ENCODE data around the gene MPIG6B.

The MPIG6B gene

GRCh38 chr6:31734247-31734820 is 11.2 kb downstream of the MPIG6B start:
- Histone ChIP-seq H3K36me3 (ENCODE audit: control insufficient read depth in 1 of 2, insufficient read depth in 2 of 2, low read length in 2 of 2) (peaks cover 35 to 47% of the 10 kb centered on the region in 2 donors), H3K4me1 (ENCODE audit: control insufficient read depth in 1 of 2, insufficient read depth in 2 of 2, low read length in 2 of 2) (peaks cover 4 to 41% of the 10 kb centered on the region in 2 donors), H3K27ac (ENCODE audit: low read length) (peak overlapping the region; percentile 100), H3K4me3 (ENCODE audit: low read depth in 1 of 2, low read length in 2 of 2) (peak overlapping the region; percentile 92 to 100), H3K27me3 (ENCODE audit: low read depth, low read length) (no peaks in the 10 kb centered on the region), H3K9me3 (ENCODE audit: control insufficient read depth in 1 of 2, low read length in 2 of 2) (no peaks in the 10 kb centered on the region)

DNA sequence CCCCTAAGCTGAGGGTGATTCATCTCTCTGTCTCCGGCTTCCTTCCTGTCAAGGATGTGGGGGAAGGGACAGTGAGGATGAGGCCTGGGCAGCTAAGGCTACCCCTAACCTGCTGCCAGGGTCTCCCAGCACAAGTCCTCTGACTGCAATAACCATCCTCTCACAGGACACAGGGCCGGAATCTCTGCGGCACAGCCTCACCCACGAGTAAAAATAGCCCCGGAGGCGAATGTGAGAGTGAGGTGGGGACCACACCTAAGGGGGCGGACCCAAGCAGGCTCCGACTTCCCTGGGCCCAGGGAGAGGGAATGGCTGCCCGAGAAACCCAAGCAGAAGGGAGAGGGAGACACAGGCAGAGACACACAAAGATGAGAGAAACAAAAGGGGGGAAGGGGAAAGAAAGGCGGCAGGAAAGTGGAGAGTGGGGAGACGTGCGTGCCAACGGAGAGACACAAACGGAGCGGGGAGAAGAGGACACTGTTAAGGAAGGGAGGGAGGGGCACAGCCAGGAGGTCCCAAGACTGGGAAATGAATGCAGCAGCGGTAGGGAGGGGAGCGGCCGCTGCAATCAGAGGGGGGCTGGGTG is 11.7 kb downstream of the MPIG6B start:
- H3K27ac ChIP-seq (ENCODE audit: low read length), result peak overlapping the region; percentile 100
- H3K36me3 ChIP-seq (ENCODE audit: control insufficient read depth in 1 of 2, insufficient read depth in 2 of 2, low read length in 2 of 2), result peaks cover 35 to 47% of the 10 kb centered on the region in 2 donors
- H3K4me3 ChIP-seq (ENCODE audit: low read depth in 1 of 2, low read length in 2 of 2), result peak overlapping the region; percentile 92 to 100
- H3K9me3 ChIP-seq (ENCODE audit: control insufficient read depth in 1 of 2, low read length in 2 of 2), result no peaks in the 10 kb centered on the region
- peaks cover 4 to 41% of the 10 kb centered on the region in 2 donors for H3K4me1 ChIP-seq (ENCODE audit: control insufficient read depth in 1 of 2, insufficient read depth in 2 of 2, low read length in 2 of 2)
- H3K27me3 ChIP-seq (ENCODE audit: low read depth, low read length), result no peaks in the 10 kb centered on the region

GRCh38 chr6:31736021-31736767 is 13.0 kb downstream of the MPIG6B start, which contains the start of gene CLIC1:
Gene CLIC1 (minus strand): TSS chr6:31736530. CDS start chr6:31736300, 230 bp downstream.
- Histone ChIP-seq H3K4me3 (ENCODE audit: low read depth in 1 of 2, low read length in 2 of 2) (peak within 1 kb of the TSS; percentile 92 to 100), H3K27me3 (ENCODE audit: low read depth, low read length) (no peaks in the 10 kb centered on the region), H3K36me3 (ENCODE audit: control insufficient read depth in 1 of 2, insufficient read depth in 2 of 2, low read length in 2 of 2) (peaks cover 29 to 42% of the 10 kb centered on the region in 2 donors), H3K9me3 (ENCODE audit: control insufficient read depth in 1 of 2, low read length in 2 of 2) (no peaks in the 10 kb centered on the region), H3K27ac (ENCODE audit: low read length) (peak within 1 kb of the TSS; percentile 100), H3K4me1 (ENCODE audit: control insufficient read depth in 1 of 2, insufficient read depth in 2 of 2, low read length in 2 of 2) (peaks cover 4 to 40% of the 10 kb centered on the region in 2 donors)

DNA sequence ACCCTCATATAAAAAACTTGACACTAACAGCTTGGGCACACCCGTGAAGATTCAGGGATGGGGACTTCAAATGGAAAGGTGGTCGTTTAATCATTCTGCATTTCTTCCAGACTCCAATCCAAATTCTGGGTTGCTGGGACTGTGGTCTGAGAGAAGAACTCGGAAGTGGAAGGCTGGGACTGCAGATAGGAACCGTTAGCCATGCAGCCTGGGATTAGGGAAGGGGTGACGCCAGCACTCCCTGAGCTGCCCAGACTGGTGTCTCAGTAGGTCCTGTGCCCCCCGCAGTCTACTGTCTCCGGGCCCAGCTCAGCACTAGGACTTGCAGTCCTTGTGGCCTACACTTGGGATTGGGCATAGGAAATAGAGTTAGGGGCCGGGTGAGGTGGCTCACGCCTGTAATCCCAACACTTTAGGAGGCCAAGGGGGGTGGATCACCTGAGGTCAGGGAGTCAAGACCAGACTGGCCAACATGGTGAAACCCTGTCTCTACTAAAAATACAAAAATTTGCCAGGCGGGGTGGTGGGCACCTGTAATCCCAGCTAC is 13.7 kb downstream of the MPIG6B start:
- Histone ChIP-seq H3K36me3 (ENCODE audit: control insufficient read depth in 1 of 2, insufficient read depth in 2 of 2, low read length in 2 of 2) (peaks cover 23 to 39% of the 10 kb centered on the region in 2 donors), H3K27ac (ENCODE audit: low read length) (peak overlapping the region; percentile 100), H3K27me3 (ENCODE audit: low read depth, low read length) (no peaks in the 10 kb centered on the region), H3K4me3 (ENCODE audit: low read depth in 1 of 2, low read length in 2 of 2) (peak overlapping the region; percentile 92 to 100), H3K9me3 (ENCODE audit: control insufficient read depth in 1 of 2, low read length in 2 of 2) (no peaks in the 10 kb centered on the region), H3K4me1 (ENCODE audit: control insufficient read depth in 1 of 2, insufficient read depth in 2 of 2, low read length in 2 of 2) (peaks cover 4 to 38% of the 10 kb centered on the region in 2 donors)

- Histone ChIP-seq H3K36me3 (ENCODE audit: control insufficient read depth in 1 of 2, insufficient read depth in 2 of 2, low read length in 2 of 2) (peaks cover 16 to 35% of the 10 kb centered on the region in 2 donors), H3K27ac (ENCODE audit: low read length) (peak overlapping the region; percentile 100), H3K9me3 (ENCODE audit: control insufficient read depth in 1 of 2, low read length in 2 of 2) (no peaks in the 10 kb centered on the region), H3K4me1 (ENCODE audit: control insufficient read depth in 1 of 2, insufficient read depth in 2 of 2, low read length in 2 of 2) (peaks cover 4 to 32% of the 10 kb centered on the region in 2 donors), H3K4me3 (ENCODE audit: low read depth in 1 of 2, low read length in 2 of 2) (peak overlapping the region; percentile 27 to 92), H3K27me3 (ENCODE audit: low read depth, low read length) (no peaks in the 10 kb centered on the region)
Measured at GRCh38 chr6:31737315-31737990, 14.3 kb downstream of the MPIG6B start.

DNA sequence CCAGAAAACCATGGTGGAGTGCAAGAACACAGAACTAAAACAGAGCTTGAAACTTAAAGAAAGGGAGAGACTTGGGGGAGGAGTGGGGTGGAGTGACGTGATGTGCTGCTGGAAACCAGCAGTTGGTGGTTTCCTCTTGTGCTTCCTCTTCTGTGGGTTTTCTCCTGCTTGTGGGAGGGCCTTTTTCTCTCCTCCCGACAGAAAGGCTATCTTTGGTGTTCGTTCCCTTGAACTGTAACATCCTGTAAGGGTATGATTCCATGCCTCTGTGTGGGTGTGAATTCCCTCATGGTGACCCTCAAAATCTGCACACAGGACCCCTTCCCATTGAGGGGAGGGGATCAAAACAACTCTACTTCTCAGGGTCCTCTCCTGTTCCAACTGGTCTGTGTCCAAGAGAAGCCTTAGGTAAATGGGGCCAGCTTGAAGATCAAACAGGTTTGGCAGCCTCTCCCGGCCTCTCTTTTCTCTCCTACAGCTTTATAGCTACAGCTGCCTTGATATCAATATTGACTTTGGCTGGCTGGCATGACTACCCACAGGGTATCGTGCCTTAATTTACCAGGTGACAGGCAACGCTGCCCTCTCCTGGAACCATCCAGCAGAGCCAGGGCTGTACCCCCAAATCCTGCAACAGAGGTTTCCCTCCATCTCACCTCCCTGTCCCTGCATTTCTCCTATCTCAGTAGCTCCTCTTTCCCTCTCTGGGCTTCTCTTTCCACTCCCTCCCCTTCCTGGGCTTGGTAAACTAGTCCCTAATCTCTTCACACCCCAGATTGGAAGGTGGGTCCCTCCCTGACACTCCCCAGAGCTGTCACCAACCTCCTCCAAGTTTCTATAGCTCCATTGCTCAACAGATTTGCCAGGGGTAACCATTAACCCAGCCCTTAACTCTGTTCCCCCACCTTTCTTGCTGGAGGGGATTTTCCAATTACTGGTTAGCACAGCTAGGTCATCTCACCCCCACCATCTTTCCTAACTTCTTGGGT is 15.1 kb downstream of the MPIG6B start:
- peaks cover 4 to 28% of the 10 kb centered on the region in 2 donors for H3K4me1 ChIP-seq (ENCODE audit: control insufficient read depth in 1 of 2, insufficient read depth in 2 of 2, low read length in 2 of 2)
- peak overlapping the region; percentile 100 for H3K27ac ChIP-seq (ENCODE audit: low read length)
- peaks cover 12 to 28% of the 10 kb centered on the region in 2 donors for H3K36me3 ChIP-seq (ENCODE audit: control insufficient read depth in 1 of 2, insufficient read depth in 2 of 2, low read length in 2 of 2)
- H3K9me3 ChIP-seq (ENCODE audit: control insufficient read depth in 1 of 2, low read length in 2 of 2), result no peaks in the 10 kb centered on the region
- no peaks in the 10 kb centered on the region for H3K27me3 ChIP-seq (ENCODE audit: low read depth, low read length)
- H3K4me3 ChIP-seq (ENCODE audit: low read depth in 1 of 2, low read length in 2 of 2), result peak overlapping the region; percentile 19 to 27

- H3K4me3 ChIP-seq (ENCODE audit: low read depth in 1 of 2, low read length in 2 of 2), result peak within 1 kb of the TSS; percentile 68 to 94
- peaks cover 0 to 16% of the 10 kb centered on the region in 2 donors for H3K36me3 ChIP-seq (ENCODE audit: control insufficient read depth in 1 of 2, insufficient read depth in 2 of 2, low read length in 2 of 2)
- no peaks in the 10 kb centered on the region for H3K27me3 ChIP-seq (ENCODE audit: low read depth, low read length)
- peaks cover 0 to 12% of the 10 kb centered on the region in 2 donors for H3K4me1 ChIP-seq (ENCODE audit: control insufficient read depth in 1 of 2, insufficient read depth in 2 of 2, low read length in 2 of 2)
- H3K9me3 ChIP-seq (ENCODE audit: control insufficient read depth in 1 of 2, low read length in 2 of 2), result no peaks in the 10 kb centered on the region
- peak within 1 kb of the TSS; percentile 100 for H3K27ac ChIP-seq (ENCODE audit: low read length)
Measured at GRCh38 chr6:31739639-31740396, 16.6 kb downstream of the MPIG6B start, which contains the start of gene MSH5. Gene MSH5 (plus strand): TSS chr6:31740005. CDS start chr6:31740467, 462 bp downstream.

- Histone ChIP-seq H3K27me3 (ENCODE audit: low read depth, low read length) (no peaks in the 10 kb centered on the region), H3K4me3 (ENCODE audit: low read depth in 1 of 2, low read length in 2 of 2) (peak overlapping the region; percentile 68 to 94), H3K9me3 (ENCODE audit: control insufficient read depth in 1 of 2, low read length in 2 of 2) (no peaks in the 10 kb centered on the region), H3K4me1 (ENCODE audit: control insufficient read depth in 1 of 2, insufficient read depth in 2 of 2, low read length in 2 of 2) (peaks cover 0 to 12% of the 10 kb centered on the region in 2 donors), H3K27ac (ENCODE audit: low read length) (peak overlapping the region; percentile 84), H3K36me3 (ENCODE audit: control insufficient read depth in 1 of 2, insufficient read depth in 2 of 2, low read length in 2 of 2) (peaks cover 0 to 10% of the 10 kb centered on the region in 2 donors)
Measured at GRCh38 chr6:31740397-31741223, 17.4 kb downstream of the MPIG6B start.

DNA sequence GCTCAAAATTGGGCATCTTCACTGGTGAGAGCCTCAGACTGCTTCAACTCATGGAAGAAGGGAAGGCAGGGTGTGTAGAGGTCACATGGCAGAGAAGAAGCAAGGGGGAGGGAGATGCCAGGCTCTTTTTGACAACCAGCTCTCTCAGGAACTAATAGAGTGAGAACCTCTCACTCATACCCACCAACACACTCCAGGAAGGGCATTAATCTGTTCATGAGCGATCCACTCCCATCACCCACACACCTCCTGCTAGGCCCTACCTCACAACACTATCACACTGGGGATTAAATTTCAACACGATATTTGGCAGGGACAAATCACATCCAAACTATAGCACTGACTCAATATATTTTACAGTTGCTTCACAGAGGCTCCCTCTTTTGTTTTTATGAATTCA is 18.6 kb downstream of the MPIG6B start:
- Histone ChIP-seq H3K4me1 (ENCODE audit: control insufficient read depth in 1 of 2, insufficient read depth in 2 of 2, low read length in 2 of 2) (peaks cover 0 to 9% of the 10 kb centered on the region in 2 donors), H3K27me3 (ENCODE audit: low read depth, low read length) (no peaks in the 10 kb centered on the region), H3K9me3 (ENCODE audit: control insufficient read depth in 1 of 2, low read length in 2 of 2) (no peaks in the 10 kb centered on the region), H3K4me3 (ENCODE audit: low read depth in 1 of 2, low read length in 2 of 2) (no peak overlapping the region), H3K36me3 (ENCODE audit: control insufficient read depth in 1 of 2, insufficient read depth in 2 of 2, low read length in 2 of 2) (peaks cover 0 to 3% of the 10 kb centered on the region in 2 donors), H3K27ac (ENCODE audit: low read length) (no peak overlapping the region)

All from muscle layer of duodenum (tissue), 2 donors.